Testis (tissue), 3 donors: ENCODE data around the gene ADGRG7. TPM values are rescaled to one million over a fixed set of nuclear protein-coding genes. Genes with fewer than 3 reads are reported as not detected.
"Not testable (repeated sequence)": the region's sequence is repeated elsewhere in the genome, so short reads cannot be mapped to it uniquely, and the experiment has no call there.

Experiments
- DNase-seq: peaks from one replicate; pipeline ENCODE4 v3.0.0-alpha.2; 2019
- H3K27ac ChIP-seq, 2 donors: fragments of 200-600 bp; sonication (generic); one replicate each; pipeline ENCODE4 v1.5.1; 2019
- H3K27me3 ChIP-seq: fragments of 200-600 bp; sonication (generic); one replicate; pipeline ENCODE4 v1.5.1; 2019
- H3K36me3 ChIP-seq: fragments of 200-600 bp; sonication (generic); one replicate; pipeline ENCODE4 v1.5.1; 2017; ENCODE audit warnings: low read depth; ENCODE audit errors: missing control alignments
- H3K4me1 ChIP-seq: fragments of 200-600 bp; sonication (generic); one replicate; pipeline ENCODE4 v1.5.1; 2019
- H3K4me3 ChIP-seq, 2 donors: fragments of 200-600 bp; sonication (generic); one replicate each; pipeline ENCODE4 v1.5.1; 2017 to 2019
- H3K9me3 ChIP-seq: fragments of 200-600 bp; sonication (generic); one replicate; pipeline ENCODE4 v1.5.1; 2017
- CTCF ChIP-seq, 3 experiments: fragments of 450-650 bp in 2 of 3; fragments of 200-600 bp in 1 of 3; sonication (generic) in 1 of 3; IDR thresholded peaks; one replicate each; pipeline ENCODE4 v1.5.1; 2016 to 2019; ENCODE audit warnings: antibody characterized with exemption in 3 of 3, mild to moderate bottlenecking in 2 of 3, moderate library complexity in 1 of 3
- POLR2A ChIP-seq: fragments of 450-650 bp; IDR thresholded peaks from one replicate; pipeline ENCODE4 v1.6.1; 2017; ENCODE audit warnings: antibody characterized with exemption, mild to moderate bottlenecking, moderate library complexity
- WGBS, 2 donors: methylation state at CpG; one replicate each; pipeline ENCODE4 v1.1.5; 2018; 5-methylcytosine and 5-hydroxymethylcytosine counted together
- intact Hi-C: fragments of 100-400 bp; cut with DNase I; formaldehyde crosslinking; loops from one replicate; pipeline ENCODE4 v1.15.1; 2023; ENCODE audit warnings: low total_unique reads
- polyA plus RNA-seq: library from polyadenylated mRNA; stranded (reverse); fragments of 350-450 nt; fragmentation: Illumina TruSeq; extraction: RNeasy Lipid Tissue Mini Kit (QIAGEN cat#74804); gene quantifications from one replicate; pipeline ENCODE4 v1.2.3, GENCODE V29; 2014; ENCODE audit warnings: low read depth, low replicate concordance; ENCODE audit not compliant: insufficient read depth
- total RNA-seq, 2 donors: library from RNA; depleted of rRNA; stranded (reverse); fragments of >200 nt; gene quantifications; one replicate each; pipeline ENCODE4 v1.2.3, GENCODE V29; 2016

The ADGRG7 gene
- total and polyA plus RNA-seq, 3 donors from 2014 or later, result 0.16 to 0.43 TPM; not detected in 1

DNA sequence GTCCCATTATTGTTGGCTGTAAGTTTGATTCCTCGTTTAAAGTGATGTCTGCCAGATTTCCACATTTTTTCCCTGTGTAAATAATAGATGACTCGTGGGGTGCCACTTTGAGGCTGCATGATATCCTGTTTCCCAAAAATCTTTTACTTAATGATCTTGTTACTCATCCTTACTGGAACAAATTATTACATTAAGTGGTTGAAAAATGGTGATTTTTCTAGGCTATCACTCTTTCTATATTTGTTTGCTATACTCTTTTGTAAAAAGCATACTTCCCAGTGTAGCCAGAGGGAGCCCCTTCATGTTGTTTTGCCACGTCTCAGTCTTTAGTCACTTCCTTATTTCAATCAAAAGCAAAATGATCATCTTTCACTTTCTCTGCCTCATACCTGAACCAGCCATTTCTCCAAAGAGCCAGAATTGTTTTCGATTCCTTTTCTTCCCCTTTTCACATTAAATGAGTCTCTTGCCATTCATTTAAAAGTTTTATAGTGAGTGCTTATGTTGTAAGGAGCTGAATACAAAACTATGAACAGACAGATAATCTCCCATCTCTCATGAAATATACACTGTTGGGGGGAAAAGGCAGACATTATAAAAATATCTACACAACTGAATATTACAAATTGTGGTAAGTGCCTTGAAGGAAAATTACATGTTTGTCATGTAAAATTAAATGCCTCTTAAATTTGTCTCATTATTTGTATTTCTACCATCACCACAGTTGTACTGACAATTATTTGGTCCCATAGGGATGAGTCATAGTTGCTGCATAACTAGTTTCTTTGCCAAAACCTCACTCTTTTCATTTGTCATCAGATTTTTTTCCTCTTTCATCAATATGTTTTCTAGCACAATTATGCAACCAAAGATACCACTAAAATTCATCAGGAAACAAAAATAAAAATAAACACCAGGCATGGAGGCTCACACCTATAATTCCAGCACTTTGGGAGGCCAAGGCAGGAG lies 41.5 kb downstream of the ADGRG7 start:
- intact Hi-C loops, result no loop called here
- no peaks in the 10 kb centered on the region for H3K4me1 ChIP-seq
- H3K9me3 ChIP-seq, result no peaks in the 10 kb centered on the region
- no peak overlapping the region for H3K4me3 ChIP-seq
- DNase-seq, result no peak
- no peaks in the 10 kb centered on the region for H3K27me3 ChIP-seq
- WGBS, 2 donors, result 51 to 55% methylated on average over 4 of the region's 4 CpGs
- TF ChIP-seq CTCF (IDR thresholded peaks at IDR 0.05) (no peak), POLR2A (no peak)
- H3K36me3 ChIP-seq, result no peaks in the 10 kb centered on the region
- no peak overlapping the region for H3K27ac ChIP-seq

DNA sequence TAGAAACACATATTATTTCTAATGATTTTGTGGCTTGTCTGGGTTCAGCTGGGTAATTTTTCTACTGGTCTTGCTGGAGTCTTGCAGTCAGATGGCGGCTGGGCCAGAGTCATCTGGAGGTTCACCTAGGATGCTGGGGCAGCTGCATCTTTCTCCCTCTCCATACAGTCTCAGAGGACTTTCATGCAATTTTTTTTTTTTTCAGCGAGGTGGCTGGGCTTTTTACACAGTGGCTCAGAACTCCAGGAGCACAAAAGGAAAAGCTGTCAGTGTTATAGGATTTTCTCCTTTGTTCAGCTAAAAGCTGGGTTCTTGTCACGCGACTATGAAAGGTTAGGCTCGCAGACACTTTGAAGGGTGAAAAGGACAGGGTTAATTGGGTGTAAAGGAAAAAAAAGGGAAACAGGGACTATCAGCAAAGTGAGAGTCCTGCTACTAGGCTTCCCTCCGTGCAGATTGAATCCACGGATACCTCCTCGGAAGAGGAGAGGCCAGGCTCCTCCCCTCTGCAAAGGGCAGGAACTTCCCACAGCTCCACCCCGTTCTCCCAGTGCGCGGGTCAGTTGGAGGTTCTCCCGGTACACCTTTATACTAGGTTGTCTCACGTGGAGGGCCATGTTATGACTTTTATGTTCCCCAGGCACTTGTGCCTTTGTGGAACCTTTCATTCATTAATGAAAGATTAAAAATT lies 44.3 kb downstream of the ADGRG7 start:
- no peaks in the 10 kb centered on the region for H3K4me1 ChIP-seq

GRCh38 chr3:100656945-100657344 lies 47.5 kb downstream of the ADGRG7 start:
- no peak for DNase-seq
- Histone ChIP-seq H3K27me3 (no peaks in the 10 kb centered on the region), H3K9me3 (no peaks in the 10 kb centered on the region), H3K27ac (no peak overlapping the region), H3K4me1 (no peaks in the 10 kb centered on the region), H3K36me3 (no peaks in the 10 kb centered on the region), H3K4me3 (no peak overlapping the region)
- TF ChIP-seq POLR2A (no peak), CTCF (IDR thresholded peaks at IDR 0.05) (no peak)
- 39 to 57% methylated on average over 2 of the region's 2 CpGs for WGBS, 2 donors
- intact Hi-C loops, result no loop called here

More for the DNA sequence above, 44.3 kb downstream of the ADGRG7 start:
- WGBS, 2 donors, result 46 to 69% methylated on average over 13 of the region's 13 CpGs
- Histone ChIP-seq H3K27me3 (no peaks in the 10 kb centered on the region), H3K27ac (no peak overlapping the region), H3K36me3 (no peaks in the 10 kb centered on the region), H3K4me3 (peak overlapping the region in 1 of 2 donors; percentile 25), H3K9me3 (no peaks in the 10 kb centered on the region)
- DNase-seq, result no peak
- intact Hi-C loops, result no loop called here
- TF ChIP-seq POLR2A, result no peak
- TF ChIP-seq CTCF (IDR thresholded peaks at IDR 0.05), result no peak

- H3K4me3 ChIP-seq, H3K36me3 ChIP-seq, intact Hi-C loops, DNase-seq, H3K9me3 ChIP-seq, H3K27ac ChIP-seq, H3K27me3 ChIP-seq, H3K4me1 ChIP-seq: not testable (repeated sequence)
Observed at GRCh38 chr3:100661294-100661693, 51.9 kb downstream of the ADGRG7 start.

DNA sequence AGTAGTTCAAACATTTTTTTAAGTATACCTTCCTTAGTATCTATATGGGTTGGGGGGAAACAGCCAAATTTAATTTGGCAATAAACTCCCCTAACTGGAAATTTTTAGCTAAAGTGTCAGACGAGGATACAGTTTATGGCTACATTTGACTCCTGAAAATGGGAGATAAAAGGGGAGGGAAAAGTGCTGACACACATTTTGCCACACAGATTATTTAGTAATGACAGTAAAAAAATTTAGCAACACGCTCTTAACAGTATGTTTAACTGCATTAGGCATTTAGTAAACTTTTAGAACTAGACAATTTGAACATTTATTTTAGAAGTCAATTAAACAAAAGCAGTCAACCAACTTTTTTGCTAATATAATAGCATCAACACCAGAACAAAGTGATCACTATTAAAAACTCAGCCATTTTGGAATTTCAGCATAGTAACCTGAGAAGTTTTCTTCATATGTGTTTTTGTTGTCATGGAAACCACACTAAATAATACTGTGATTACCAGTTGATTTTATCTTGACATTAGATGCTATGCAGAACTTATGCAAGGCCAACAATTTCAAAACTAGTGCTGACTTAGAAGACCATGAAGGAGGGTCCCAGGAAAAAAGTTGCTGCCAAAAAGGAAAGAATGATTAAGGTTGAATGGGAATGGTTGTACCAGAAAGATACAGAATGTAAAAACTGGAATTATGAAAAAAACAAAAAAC lies 52.9 kb downstream of the ADGRG7 start:
- DNase-seq, result no peak
- no peak overlapping the region for H3K27ac ChIP-seq
- H3K4me1 ChIP-seq, result no peaks in the 10 kb centered on the region
- no peaks in the 10 kb centered on the region for H3K9me3 ChIP-seq
- H3K4me3 ChIP-seq, result no peak overlapping the region
- H3K27me3 ChIP-seq, result no peaks in the 10 kb centered on the region
- 51 to 67% methylated on average over 2 of the region's 2 CpGs for WGBS, 2 donors
- intact Hi-C loops, result no loop called here
- no peak for TF ChIP-seq CTCF (IDR thresholded peaks at IDR 0.05)
- no peak for TF ChIP-seq POLR2A
- H3K36me3 ChIP-seq, result no peaks in the 10 kb centered on the region
